ENCODE data around the gene OSBPL9. TPM values are rescaled to one million over a fixed set of nuclear protein-coding genes. Genes with fewer than 3 reads are reported as not detected.

Gene OSBPL9
- total RNA-seq, 2 experiments from 2014 or later, result 35.6 to 36.5 TPM

GRCh38 chr1:51755437-51755836, 138.5 kb downstream of the OSBPL9 start:
- ChIA-PET CTCF (interaction anchor here (0.6 kb wide), 1 partner anchor 12 kb away, joined by 3 read pairs; no protein-coding TSS in a partner anchor), POLR2A (no interaction called here)
- Mint-ChIP-seq H3K27ac (no peak overlapping the region), H3K36me3 (ENCODE audit: low read depth) (peaks cover 60% of the 10 kb centered on the region), H3K27me3 (no peaks in the 10 kb centered on the region), H3K9me3 (peaks cover 2% of the 10 kb centered on the region), H3K4me1 (ENCODE audit: low read depth) (no peaks in the 10 kb centered on the region), H3K4me3 (no peak overlapping the region)
- TF ChIP-seq CTCF (IDR thresholded peaks at IDR 0.05), result no peak
- Histone ChIP-seq H3K27me3 (ENCODE audit: control insufficient read depth in 1 of 2, insufficient read depth in 2 of 2, low read length in 2 of 2) (no peaks in the 10 kb centered on the region), H3K4me1 (ENCODE audit: insufficient read depth, low read length) (no peaks in the 10 kb centered on the region), H3K36me3 (ENCODE audit: insufficient read depth, low read length) (peaks cover 19% of the 10 kb centered on the region), H3K4me3 (ENCODE audit: low read length) (no peak overlapping the region), H3K9me3 (ENCODE audit: control insufficient read depth in 1 of 2, insufficient read depth in 1 of 2, low read length in 2 of 2) (no peaks in the 10 kb centered on the region), H3K27ac (ENCODE audit: low read depth in 1 of 2, low read length in 2 of 2) (no peak overlapping the region)
- intact Hi-C loops (cut with DNase I, micrococcal nuclease), result no loop called here
- ATAC-seq (ENCODE audit: poor library complexity) (no peak), DNase-seq (no peak)

- CTCF ChIA-PET, result no interaction called here
- Histone ChIP-seq H3K4me3 (ENCODE audit: low read length) (no peak overlapping the region), H3K4me1 (ENCODE audit: insufficient read depth, low read length) (no peaks in the 10 kb centered on the region), H3K36me3 (ENCODE audit: insufficient read depth, low read length) (peaks cover 19% of the 10 kb centered on the region), H3K27ac (ENCODE audit: low read depth in 1 of 2, low read length in 2 of 2) (no peak overlapping the region), H3K27me3 (ENCODE audit: control insufficient read depth in 1 of 2, insufficient read depth in 2 of 2, low read length in 2 of 2) (no peaks in the 10 kb centered on the region), H3K9me3 (ENCODE audit: control insufficient read depth in 1 of 2, insufficient read depth in 1 of 2, low read length in 2 of 2) (no peaks in the 10 kb centered on the region)
- intact Hi-C loops (cut with DNase I, micrococcal nuclease), result no loop called here
- Mint-ChIP-seq H3K9me3 (peaks cover 2% of the 10 kb centered on the region), H3K27me3 (no peaks in the 10 kb centered on the region), H3K27ac (no peak overlapping the region), H3K4me1 (ENCODE audit: low read depth) (no peaks in the 10 kb centered on the region), H3K36me3 (ENCODE audit: low read depth) (peaks cover 59% of the 10 kb centered on the region), H3K4me3 (no peak overlapping the region)
- ATAC-seq (ENCODE audit: poor library complexity) (no peak), DNase-seq (no peak)
- no peak for TF ChIP-seq CTCF (IDR thresholded peaks at IDR 0.05)
- POLR2A ChIA-PET, result no interaction called here
Observed at GRCh38 chr1:51756290-51756689, 139.4 kb downstream of the OSBPL9 start.

- CTCF ChIA-PET, result interaction anchor here (0.9 kb wide), 1 partner anchor 10 kb away, joined by 3 read pairs; no protein-coding TSS in a partner anchor
- no peaks in the 10 kb centered on the region for H3K4me1 ChIP-seq (ENCODE audit: insufficient read depth, low read length)
- no peak for ATAC-seq (ENCODE audit: poor library complexity)
- peaks cover 12% of the 10 kb centered on the region for H3K36me3 ChIP-seq (ENCODE audit: insufficient read depth, low read length)
- H3K27ac ChIP-seq (ENCODE audit: low read depth in 1 of 2, low read length in 2 of 2), result no peak overlapping the region
- no peaks in the 10 kb centered on the region for H3K27me3 ChIP-seq (ENCODE audit: control insufficient read depth in 1 of 2, insufficient read depth in 2 of 2, low read length in 2 of 2)
- POLR2A ChIA-PET, result no interaction called here
- DNase-seq, result no peak
- no peak overlapping the region for H3K4me3 ChIP-seq (ENCODE audit: low read length)
- H3K27ac Mint-ChIP-seq, result no peak overlapping the region
- no peaks in the 10 kb centered on the region for H3K9me3 Mint-ChIP-seq
- no peaks in the 10 kb centered on the region for H3K27me3 Mint-ChIP-seq
- no peak overlapping the region for H3K4me3 Mint-ChIP-seq
- no peak for TF ChIP-seq CTCF (IDR thresholded peaks at IDR 0.05)
- H3K4me1 Mint-ChIP-seq (ENCODE audit: low read depth), result no peaks in the 10 kb centered on the region
- H3K9me3 ChIP-seq (ENCODE audit: control insufficient read depth in 1 of 2, insufficient read depth in 1 of 2, low read length in 2 of 2), result no peaks in the 10 kb centered on the region
- peaks cover 51% of the 10 kb centered on the region for H3K36me3 Mint-ChIP-seq (ENCODE audit: low read depth)
- intact Hi-C loops (cut with DNase I, micrococcal nuclease), result no loop called here
Observed at GRCh38 chr1:51758310-51758709, 141.4 kb downstream of the OSBPL9 start.

All from CD4-positive, alpha-beta T cell (primary cell).